ENCODE measurements around the gene RHOF. TPM values are rescaled to one million over a fixed set of nuclear protein-coding genes. Genes with fewer than 3 reads are reported as not detected.

The RHOF gene
- total and polyA plus RNA-seq, 11 donors: 18.8 to 45.2 (median 25.7) TPM

DNA sequence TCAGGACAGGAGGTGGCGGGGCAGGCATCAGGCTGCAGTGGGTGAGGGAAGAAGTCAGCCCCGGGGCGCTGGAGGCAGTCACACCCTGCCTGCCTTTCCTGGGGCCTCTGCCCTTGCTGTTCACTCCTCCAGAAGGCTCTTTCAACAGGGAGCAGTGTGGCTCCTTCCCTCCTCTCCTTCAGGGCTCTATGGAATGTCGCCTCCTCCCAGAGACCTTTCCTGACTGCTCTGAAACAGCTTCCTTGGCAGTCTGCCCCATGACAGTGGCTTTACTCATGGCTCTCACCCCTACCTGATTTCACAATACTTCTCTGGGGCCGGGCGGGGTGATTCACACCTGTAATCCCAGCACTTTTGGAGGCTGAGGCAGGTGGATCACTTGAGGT is 7.1 kb downstream of the RHOF start:
- TF ChIP-seq, protein P1, sequence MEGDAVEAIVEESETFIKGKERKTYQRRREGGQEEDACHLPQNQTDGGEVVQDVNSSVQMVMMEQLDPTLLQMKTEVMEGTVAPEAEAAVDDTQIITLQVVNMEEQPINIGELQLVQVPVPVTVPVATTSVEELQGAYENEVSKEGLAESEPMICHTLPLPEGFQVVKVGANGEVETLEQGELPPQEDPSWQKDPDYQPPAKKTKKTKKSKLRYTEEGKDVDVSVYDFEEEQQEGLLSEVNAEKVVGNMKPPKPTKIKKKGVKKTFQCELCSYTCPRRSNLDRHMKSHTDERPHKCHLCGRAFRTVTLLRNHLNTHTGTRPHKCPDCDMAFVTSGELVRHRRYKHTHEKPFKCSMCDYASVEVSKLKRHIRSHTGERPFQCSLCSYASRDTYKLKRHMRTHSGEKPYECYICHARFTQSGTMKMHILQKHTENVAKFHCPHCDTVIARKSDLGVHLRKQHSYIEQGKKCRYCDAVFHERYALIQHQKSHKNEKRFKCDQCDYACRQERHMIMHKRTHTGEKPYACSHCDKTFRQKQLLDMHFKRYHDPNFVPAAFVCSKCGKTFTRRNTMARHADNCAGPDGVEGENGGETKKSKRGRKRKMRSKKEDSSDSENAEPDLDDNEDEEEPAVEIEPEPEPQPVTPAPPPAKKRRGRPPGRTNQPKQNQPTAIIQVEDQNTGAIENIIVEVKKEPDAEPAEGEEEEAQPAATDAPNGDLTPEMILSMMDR (IDR thresholded peaks at IDR 0.05): no peak
- no peak for TF ChIP-seq POLR2A (IDR thresholded peaks at IDR 0.05)
- 65 to 72% (median 70%) methylated on average over 3 to 6 of the region's 6 CpGs for WGBS, 4 donors
- DNase-seq (peak in 1 of 5 donors; percentile 61), ATAC-seq (peak in 2 of 4 donors; percentile 10 to 42)
- Histone ChIP-seq H3K27me3 (no peaks in the 10 kb centered on the region), H3K27ac (peak overlapping the region in 4 of 12 donors; percentile 37 to 76 (median 62)), H3K4me3 (no peak overlapping the region), H3K4me1 (peaks cover 3 to 79% (median 23%) of the 10 kb centered on the region in 12 donors), H3K9me3 (no peaks in the 10 kb centered on the region), H3K36me3 (no peaks in the 10 kb centered on the region)
- intact Hi-C loops (cut with DNase I): no loop called here

DNA sequence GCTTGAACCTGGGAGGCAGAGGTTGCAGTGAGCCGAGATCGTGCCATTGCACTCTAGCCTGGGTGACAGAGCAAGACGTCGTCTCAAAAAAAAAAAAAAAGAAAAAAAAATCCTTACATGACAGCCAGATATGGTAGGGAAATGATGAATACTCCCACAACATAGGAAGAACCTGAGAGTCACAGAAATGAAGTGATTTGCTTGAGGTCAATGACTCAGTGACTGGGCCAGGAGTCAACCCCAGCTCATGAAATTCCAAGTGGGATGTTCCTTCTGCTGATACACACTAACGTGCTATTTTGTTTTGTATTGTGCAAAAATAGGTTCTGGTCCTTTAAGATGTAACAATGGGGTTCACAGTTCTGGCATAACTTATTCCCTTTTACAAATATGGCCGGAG is 9.0 kb downstream of the RHOF start:
- peak overlapping the region in 1 of 12 donors; percentile 55 for H3K27ac ChIP-seq
- H3K9me3 ChIP-seq: no peaks in the 10 kb centered on the region
- peak overlapping the region in 1 of 12 donors; percentile 4 for H3K4me3 ChIP-seq
- TF ChIP-seq, protein P1 (IDR thresholded peaks at IDR 0.05): no peak
- TF ChIP-seq POLR2A (IDR thresholded peaks at IDR 0.05): no peak
- DNase-seq (no peak), ATAC-seq (no peak)
- intact Hi-C loops (cut with DNase I): no loop called here
- H3K36me3 ChIP-seq: peaks cover 0 to 14% (median 0%) of the 10 kb centered on the region in 9 donors
- H3K27me3 ChIP-seq: no peaks in the 10 kb centered on the region
- H3K4me1 ChIP-seq: peaks cover 1 to 68% (median 21%) of the 10 kb centered on the region in 12 donors
- 54 to 60% (median 57%) methylated on average over 6 of the region's 6 CpGs for WGBS, 4 donors

DNA sequence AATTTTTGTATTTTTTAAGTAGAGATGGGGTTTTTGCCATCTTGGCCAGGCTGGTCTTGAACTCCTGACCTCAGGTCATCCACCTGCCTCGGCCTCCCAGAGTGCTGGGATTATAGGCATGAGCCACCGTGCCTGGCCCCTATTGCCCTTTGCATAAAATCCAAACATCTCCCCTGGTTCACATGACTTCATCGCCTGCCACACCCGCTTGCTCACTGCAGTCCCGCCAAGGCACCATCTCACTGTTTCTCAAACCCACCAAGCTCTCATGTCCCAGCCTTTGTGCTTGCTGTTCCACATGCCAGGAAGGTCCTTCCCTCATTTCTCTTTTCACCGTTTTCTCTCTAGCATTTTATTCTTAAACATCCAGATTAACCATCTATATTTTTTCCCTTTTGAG is 9.7 kb downstream of the RHOF start:
- Histone ChIP-seq H3K4me3 (no peak overlapping the region), H3K4me1 (peaks cover 0 to 61% (median 16%) of the 10 kb centered on the region in 12 donors), H3K36me3 (peaks cover 0 to 21% (median 5%) of the 10 kb centered on the region in 9 donors), H3K27ac (peak overlapping the region in 1 of 12 donors; percentile 55), H3K27me3 (no peaks in the 10 kb centered on the region), H3K9me3 (no peaks in the 10 kb centered on the region)
- intact Hi-C loops (cut with DNase I): no loop called here
- TF ChIP-seq, protein P1 (IDR thresholded peaks at IDR 0.05): no peak
- TF ChIP-seq POLR2A (IDR thresholded peaks at IDR 0.05): no peak
- ATAC-seq (no peak), DNase-seq (no peak)
- 79 to 87% (median 83%) methylated on average over 6 of the region's 6 CpGs for WGBS, 4 donors

DNA sequence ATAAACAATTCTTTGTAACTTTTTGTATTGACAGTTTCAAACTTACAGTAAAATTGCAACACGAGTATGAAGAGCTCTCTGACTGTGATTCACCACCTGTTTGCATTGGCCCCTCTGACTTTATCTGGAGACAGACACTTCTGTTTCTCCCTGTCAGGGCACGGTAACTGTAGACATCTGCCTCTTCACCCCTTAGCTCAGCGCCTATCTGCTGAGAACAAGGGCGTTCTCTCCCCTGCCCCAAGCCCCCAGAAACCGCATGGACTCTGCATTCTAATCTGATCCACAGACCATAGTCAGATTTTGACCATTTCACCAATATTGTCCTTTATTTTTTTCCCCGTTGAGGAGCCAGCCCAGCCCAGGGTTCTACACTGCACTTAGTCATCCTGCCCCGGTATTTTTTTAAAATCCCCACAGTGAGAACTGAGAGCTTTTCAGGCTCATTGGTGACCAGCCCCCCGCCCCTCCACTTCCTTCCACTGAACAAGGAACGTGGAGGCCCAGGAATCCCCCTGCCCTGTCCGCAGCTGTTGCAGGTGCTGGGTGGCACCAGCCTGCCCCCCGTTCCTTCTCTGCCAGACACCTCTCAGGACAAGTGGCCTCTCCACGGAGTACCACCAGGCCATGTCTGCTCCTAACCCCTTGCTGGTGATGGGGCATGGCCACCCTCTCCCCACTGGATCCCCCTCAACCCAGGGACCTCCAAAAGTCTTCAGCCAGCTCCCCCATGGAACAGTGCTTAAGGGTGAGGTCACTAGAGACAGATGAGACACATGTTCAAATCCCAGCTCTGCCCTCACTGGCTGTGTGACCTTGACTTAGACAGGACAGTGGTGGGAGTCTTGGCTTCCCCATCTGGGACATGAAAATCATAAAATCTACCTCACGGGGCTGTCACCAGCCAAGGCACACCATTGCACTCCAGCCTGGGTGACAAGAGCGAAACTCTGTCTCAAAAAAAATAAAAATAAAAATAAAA is 11.2 kb downstream of the RHOF start:
- H3K4me3 ChIP-seq: peak overlapping the region in 2 of 12 donors; percentile 3 to 9
- ATAC-seq: peak in 3 of 4 donors; percentile 9 to 23 (median 13)
- 36 to 54% (median 47%) methylated on average over 14 of the region's 14 CpGs for WGBS, 4 donors

More for the DNA sequence above, 11.2 kb downstream of the RHOF start:
- TF ChIP-seq, protein P1 (IDR thresholded peaks at IDR 0.05): no peak
- TF ChIP-seq POLR2A (IDR thresholded peaks at IDR 0.05): no peak
- DNase-seq: peak in 1 of 5 donors; percentile 23
- Histone ChIP-seq H3K4me1 (peaks cover 0 to 46% (median 13%) of the 10 kb centered on the region in 12 donors), H3K27me3 (no peaks in the 10 kb centered on the region), H3K27ac (peak overlapping the region in 8 of 12 donors; percentile 2 to 58 (median 34)), H3K9me3 (no peaks in the 10 kb centered on the region), H3K36me3 (peaks cover 0 to 25% (median 5%) of the 10 kb centered on the region in 9 donors)
- intact Hi-C loops (cut with DNase I): no loop called here

Measured in heart left ventricle (tissue), 16 donors.